ENCODE measurements around the gene CDK6. TPM values are rescaled to one million over a fixed set of nuclear protein-coding genes. Genes with fewer than 3 reads are reported as not detected.

The CDK6 gene
- total and polyA plus RNA-seq, 2 experiments from 2014 or later, result 7.4 to 23.7 TPM

DNA sequence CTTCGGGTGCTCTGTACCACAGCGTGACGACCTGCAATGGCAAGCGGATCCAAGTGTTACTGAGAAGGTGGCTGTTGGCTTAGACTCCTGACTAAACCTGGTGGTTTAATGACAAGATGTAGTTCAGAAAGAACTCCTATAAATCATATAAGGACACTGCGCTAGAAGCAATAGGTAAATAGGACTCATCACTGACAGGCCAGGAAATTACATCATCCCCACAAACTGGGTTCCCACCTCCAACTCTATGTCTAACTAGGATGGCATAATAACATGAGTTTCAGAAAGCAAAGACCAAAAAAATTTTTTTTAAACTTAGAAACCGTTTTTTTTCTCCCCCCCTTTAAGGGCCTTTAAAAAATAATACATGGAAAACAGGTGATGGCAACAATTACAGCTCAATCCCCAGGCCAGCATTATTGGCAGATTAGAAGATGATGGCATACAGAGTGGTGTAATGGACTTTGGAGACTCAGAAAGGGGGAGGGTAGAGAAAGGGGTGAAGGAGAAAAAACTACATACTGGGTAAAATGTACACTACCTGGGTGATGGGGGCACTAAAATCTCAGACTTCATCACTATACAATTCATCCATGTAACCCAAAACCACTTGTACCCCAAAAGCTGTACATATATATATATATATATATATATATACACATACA lies 164.7 kb downstream of the CDK6 start:
- H3K27me3 ChIP-seq (ENCODE audit: insufficient read depth), result no peaks in the 10 kb centered on the region
- H3K27ac ChIP-seq (ENCODE audit: low read depth), result no peak overlapping the region
- ATAC-seq, result no peak
- TF ChIP-seq, protein P1, sequence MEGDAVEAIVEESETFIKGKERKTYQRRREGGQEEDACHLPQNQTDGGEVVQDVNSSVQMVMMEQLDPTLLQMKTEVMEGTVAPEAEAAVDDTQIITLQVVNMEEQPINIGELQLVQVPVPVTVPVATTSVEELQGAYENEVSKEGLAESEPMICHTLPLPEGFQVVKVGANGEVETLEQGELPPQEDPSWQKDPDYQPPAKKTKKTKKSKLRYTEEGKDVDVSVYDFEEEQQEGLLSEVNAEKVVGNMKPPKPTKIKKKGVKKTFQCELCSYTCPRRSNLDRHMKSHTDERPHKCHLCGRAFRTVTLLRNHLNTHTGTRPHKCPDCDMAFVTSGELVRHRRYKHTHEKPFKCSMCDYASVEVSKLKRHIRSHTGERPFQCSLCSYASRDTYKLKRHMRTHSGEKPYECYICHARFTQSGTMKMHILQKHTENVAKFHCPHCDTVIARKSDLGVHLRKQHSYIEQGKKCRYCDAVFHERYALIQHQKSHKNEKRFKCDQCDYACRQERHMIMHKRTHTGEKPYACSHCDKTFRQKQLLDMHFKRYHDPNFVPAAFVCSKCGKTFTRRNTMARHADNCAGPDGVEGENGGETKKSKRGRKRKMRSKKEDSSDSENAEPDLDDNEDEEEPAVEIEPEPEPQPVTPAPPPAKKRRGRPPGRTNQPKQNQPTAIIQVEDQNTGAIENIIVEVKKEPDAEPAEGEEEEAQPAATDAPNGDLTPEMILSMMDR (conservative IDR thresholded peaks at IDR 0.05; ENCODE audit: low read depth in 2 of 2), result no peak
- TF ChIP-seq, protein P2, sequence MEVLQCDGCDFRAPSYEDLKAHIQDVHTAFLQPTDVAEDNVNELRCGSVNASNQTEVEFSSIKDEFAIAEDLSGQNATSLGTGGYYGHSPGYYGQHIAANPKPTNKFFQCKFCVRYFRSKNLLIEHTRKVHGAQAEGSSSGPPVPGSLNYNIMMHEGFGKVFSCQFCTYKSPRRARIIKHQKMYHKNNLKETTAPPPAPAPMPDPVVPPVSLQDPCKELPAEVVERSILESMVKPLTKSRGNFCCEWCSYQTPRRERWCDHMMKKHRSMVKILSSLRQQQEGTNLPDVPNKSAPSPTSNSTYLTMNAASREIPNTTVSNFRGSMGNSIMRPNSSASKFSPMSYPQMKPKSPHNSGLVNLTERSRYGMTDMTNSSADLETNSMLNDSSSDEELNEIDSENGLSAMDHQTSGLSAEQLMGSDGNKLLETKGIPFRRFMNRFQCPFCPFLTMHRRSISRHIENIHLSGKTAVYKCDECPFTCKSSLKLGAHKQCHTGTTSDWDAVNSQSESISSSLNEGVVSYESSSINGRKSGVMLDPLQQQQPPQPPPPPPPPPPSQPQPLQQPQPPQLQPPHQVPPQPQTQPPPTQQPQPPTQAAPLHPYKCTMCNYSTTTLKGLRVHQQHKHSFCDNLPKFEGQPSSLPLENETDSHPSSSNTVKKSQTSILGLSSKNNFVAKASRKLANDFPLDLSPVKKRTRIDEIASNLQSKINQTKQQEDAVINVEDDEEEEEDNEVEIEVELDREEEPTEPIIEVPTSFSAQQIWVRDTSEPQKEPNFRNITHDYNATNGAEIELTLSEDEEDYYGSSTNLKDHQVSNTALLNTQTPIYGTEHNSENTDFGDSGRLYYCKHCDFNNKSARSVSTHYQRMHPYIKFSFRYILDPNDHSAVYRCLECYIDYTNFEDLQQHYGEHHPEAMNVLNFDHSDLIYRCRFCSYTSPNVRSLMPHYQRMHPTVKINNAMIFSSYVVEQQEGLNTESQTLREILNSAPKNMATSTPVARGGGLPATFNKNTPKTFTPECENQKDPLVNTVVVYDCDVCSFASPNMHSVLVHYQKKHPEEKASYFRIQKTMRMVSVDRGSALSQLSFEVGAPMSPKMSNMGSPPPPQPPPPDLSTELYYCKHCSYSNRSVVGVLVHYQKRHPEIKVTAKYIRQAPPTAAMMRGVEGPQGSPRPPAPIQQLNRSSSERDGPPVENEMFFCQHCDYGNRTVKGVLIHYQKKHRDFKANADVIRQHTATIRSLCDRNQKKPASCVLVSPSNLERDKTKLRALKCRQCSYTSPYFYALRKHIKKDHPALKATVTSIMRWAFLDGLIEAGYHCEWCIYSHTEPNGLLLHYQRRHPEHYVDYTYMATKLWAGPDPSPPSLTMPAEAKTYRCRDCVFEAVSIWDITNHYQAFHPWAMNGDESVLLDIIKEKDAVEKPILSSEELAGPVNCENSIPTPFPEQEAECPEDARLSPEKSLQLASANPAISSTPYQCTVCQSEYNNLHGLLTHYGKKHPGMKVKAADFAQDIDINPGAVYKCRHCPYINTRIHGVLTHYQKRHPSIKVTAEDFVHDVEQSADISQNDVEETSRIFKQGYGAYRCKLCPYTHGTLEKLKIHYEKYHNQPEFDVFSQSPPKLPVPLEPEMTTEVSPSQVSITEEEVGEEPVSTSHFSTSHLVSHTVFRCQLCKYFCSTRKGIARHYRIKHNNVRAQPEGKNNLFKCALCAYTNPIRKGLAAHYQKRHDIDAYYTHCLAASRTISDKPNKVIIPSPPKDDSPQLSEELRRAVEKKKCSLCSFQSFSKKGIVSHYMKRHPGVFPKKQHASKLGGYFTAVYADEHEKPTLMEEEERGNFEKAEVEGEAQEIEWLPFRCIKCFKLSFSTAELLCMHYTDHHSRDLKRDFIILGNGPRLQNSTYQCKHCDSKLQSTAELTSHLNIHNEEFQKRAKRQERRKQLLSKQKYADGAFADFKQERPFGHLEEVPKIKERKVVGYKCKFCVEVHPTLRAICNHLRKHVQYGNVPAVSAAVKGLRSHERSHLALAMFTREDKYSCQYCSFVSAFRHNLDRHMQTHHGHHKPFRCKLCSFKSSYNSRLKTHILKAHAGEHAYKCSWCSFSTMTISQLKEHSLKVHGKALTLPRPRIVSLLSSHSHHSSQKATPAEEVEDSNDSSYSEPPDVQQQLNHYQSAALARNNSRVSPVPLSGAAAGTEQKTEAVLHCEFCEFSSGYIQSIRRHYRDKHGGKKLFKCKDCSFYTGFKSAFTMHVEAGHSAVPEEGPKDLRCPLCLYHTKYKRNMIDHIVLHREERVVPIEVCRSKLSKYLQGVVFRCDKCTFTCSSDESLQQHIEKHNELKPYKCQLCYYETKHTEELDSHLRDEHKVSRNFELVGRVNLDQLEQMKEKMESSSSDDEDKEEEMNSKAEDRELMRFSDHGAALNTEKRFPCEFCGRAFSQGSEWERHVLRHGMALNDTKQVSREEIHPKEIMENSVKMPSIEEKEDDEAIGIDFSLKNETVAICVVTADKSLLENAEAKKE (CRISPR knock-in tag; IDR thresholded peaks at IDR 0.05), result no peak
- no peak for TF ChIP-seq ZNF114 (CRISPR knock-in tag; IDR thresholded peaks at IDR 0.05)
- TF ChIP-seq ZNF331 (CRISPR knock-in tag; IDR thresholded peaks at IDR 0.05; ENCODE audit: low read depth), result no peak
- no peak for TF ChIP-seq EZH2 (IDR thresholded peaks at IDR 0.05; ENCODE audit: low read depth, unreplicated experiment)
- no peak for TF ChIP-seq NANOG (IDR thresholded peaks at IDR 0.05; ENCODE audit: borderline replicate concordance)
- TF ChIP-seq JUNB (IDR thresholded peaks at IDR 0.05; ENCODE audit: unreplicated experiment), result no peak
- TF ChIP-seq CREB1 (CRISPR knock-in tag; IDR thresholded peaks at IDR 0.05; ENCODE audit: low read depth), result no peak
- TF ChIP-seq STAT1 (IDR thresholded peaks at IDR 0.05; ENCODE audit: unreplicated experiment), result no peak
- no peak for TF ChIP-seq EZH2phosphoT487 (IDR thresholded peaks at IDR 0.05; ENCODE audit: unreplicated experiment)
- no peak for TF ChIP-seq POLR2AphosphoS5 (IDR thresholded peaks at IDR 0.05; ENCODE audit: low read depth)
- TF ChIP-seq, protein P3, sequence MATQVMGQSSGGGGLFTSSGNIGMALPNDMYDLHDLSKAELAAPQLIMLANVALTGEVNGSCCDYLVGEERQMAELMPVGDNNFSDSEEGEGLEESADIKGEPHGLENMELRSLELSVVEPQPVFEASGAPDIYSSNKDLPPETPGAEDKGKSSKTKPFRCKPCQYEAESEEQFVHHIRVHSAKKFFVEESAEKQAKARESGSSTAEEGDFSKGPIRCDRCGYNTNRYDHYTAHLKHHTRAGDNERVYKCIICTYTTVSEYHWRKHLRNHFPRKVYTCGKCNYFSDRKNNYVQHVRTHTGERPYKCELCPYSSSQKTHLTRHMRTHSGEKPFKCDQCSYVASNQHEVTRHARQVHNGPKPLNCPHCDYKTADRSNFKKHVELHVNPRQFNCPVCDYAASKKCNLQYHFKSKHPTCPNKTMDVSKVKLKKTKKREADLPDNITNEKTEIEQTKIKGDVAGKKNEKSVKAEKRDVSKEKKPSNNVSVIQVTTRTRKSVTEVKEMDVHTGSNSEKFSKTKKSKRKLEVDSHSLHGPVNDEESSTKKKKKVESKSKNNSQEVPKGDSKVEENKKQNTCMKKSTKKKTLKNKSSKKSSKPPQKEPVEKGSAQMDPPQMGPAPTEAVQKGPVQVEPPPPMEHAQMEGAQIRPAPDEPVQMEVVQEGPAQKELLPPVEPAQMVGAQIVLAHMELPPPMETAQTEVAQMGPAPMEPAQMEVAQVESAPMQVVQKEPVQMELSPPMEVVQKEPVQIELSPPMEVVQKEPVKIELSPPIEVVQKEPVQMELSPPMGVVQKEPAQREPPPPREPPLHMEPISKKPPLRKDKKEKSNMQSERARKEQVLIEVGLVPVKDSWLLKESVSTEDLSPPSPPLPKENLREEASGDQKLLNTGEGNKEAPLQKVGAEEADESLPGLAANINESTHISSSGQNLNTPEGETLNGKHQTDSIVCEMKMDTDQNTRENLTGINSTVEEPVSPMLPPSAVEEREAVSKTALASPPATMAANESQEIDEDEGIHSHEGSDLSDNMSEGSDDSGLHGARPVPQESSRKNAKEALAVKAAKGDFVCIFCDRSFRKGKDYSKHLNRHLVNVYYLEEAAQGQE (IDR thresholded peaks at IDR 0.05; ENCODE audit: unreplicated experiment), result no peak
- TF ChIP-seq, protein P4, sequence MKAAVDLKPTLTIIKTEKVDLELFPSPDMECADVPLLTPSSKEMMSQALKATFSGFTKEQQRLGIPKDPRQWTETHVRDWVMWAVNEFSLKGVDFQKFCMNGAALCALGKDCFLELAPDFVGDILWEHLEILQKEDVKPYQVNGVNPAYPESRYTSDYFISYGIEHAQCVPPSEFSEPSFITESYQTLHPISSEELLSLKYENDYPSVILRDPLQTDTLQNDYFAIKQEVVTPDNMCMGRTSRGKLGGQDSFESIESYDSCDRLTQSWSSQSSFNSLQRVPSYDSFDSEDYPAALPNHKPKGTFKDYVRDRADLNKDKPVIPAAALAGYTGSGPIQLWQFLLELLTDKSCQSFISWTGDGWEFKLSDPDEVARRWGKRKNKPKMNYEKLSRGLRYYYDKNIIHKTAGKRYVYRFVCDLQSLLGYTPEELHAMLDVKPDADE (IDR thresholded peaks at IDR 0.05), result no peak
- Mint-ChIP-seq H3K4me3 (no peak overlapping the region), H3K4me1 (no peaks in the 10 kb centered on the region), H3K27ac (no peak overlapping the region), H3K36me3 (ENCODE audit: low read depth) (no peaks in the 10 kb centered on the region), H3K9me3 (no peaks in the 10 kb centered on the region), H3K27me3 (ENCODE audit: insufficient read depth, low read depth, poor library complexity) (no peaks in the 10 kb centered on the region)
- H3F3A ChIP-seq (replicated peaks; ENCODE audit: low read depth), result no peaks in the 10 kb centered on the region
- DNase-seq (ENCODE audit: low spot score), result no peak
- H3K4me2 ChIP-seq, result no peak overlapping the region
- no peak overlapping the region for H3K4me3 ChIP-seq
- no peak overlapping the region for H2AFZ ChIP-seq
- H3K9me2 ChIP-seq (ENCODE audit: insufficient read depth), result no peaks in the 10 kb centered on the region
- H4K20me1 ChIP-seq (replicated peaks; ENCODE audit: insufficient read depth), result 0 out of 2 replicates have a peak, but pooled peaks cover 4% of the 10 kb centered on the region
- no peaks in the 10 kb centered on the region for H3K79me2 ChIP-seq (replicated peaks; ENCODE audit: insufficient read depth)
- no peaks in the 10 kb centered on the region for H3K4me1 ChIP-seq (ENCODE audit: insufficient read depth)
- no peaks in the 10 kb centered on the region for H3K36me3 ChIP-seq (ENCODE audit: insufficient read depth)
